Glutamatergic neuron (in vitro differentiated cells): ENCODE data around the gene ELOA2. TPM values are rescaled to one million over a fixed set of nuclear protein-coding genes. Genes with fewer than 3 reads are reported as not detected.

Experiments
- DNase-seq: peaks from one replicate; pipeline ENCODE4 v3.0.0; 2022
- H3K27ac Mint-ChIP-seq: one replicate; pipeline ENCODE4 v1.8.0; 2020; ENCODE audit warnings: mild to moderate bottlenecking, mixed read lengths, inconsistent platforms; ENCODE audit not compliant: unreplicated experiment
- H3K27me3 Mint-ChIP-seq: one replicate; pipeline ENCODE4 v1.8.0; 2020; ENCODE audit warnings: mild to moderate bottlenecking, moderate library complexity, mixed read lengths, inconsistent platforms; ENCODE audit not compliant: unreplicated experiment
- H3K36me3 Mint-ChIP-seq: one replicate; pipeline ENCODE4 v1.8.0; 2020; ENCODE audit warnings: mild to moderate bottlenecking, mixed read lengths, inconsistent platforms; ENCODE audit not compliant: unreplicated experiment
- H3K4me1 Mint-ChIP-seq: one replicate; pipeline ENCODE4 v1.8.0; 2020; ENCODE audit warnings: mild to moderate bottlenecking, low read depth, mixed read lengths, inconsistent platforms; ENCODE audit not compliant: unreplicated experiment
- H3K4me3 Mint-ChIP-seq: one replicate; pipeline ENCODE4 v1.8.0; 2020; ENCODE audit warnings: mild to moderate bottlenecking, mixed read lengths, inconsistent platforms; ENCODE audit not compliant: unreplicated experiment
- H3K9me3 Mint-ChIP-seq: one replicate; pipeline ENCODE4 v1.8.0; 2020; ENCODE audit warnings: mild to moderate bottlenecking, moderate library complexity, mixed read lengths, inconsistent platforms; ENCODE audit not compliant: unreplicated experiment
- CTCF ChIP-seq: fragments of 200-600 bp; sonication (generic); IDR thresholded peaks from one replicate; pipeline ENCODE4 v1.5.0; 2021; ENCODE audit not compliant: partially characterized antibody, unreplicated experiment
- long read RNA-seq: library from polyadenylated mRNA; unstranded; transcript quantifications from one replicate; pipeline ENCODE4 v2.0.0, GENCODE V29; 2020; ENCODE audit not compliant: unreplicated experiment
- total RNA-seq: library from RNA; stranded (reverse); fragmentation: NEBNext Ultra II Directional; extraction: Animal tissue kit (Norgen Biotek cat#: 25700); gene quantifications from one replicate; pipeline ENCODE4 v1.2.1, GENCODE V29; 2021; ENCODE audit not compliant: unreplicated experiment

Gene ELOA2
- not detected for total RNA-seq
- long read RNA-seq: 0 reads

DNA sequence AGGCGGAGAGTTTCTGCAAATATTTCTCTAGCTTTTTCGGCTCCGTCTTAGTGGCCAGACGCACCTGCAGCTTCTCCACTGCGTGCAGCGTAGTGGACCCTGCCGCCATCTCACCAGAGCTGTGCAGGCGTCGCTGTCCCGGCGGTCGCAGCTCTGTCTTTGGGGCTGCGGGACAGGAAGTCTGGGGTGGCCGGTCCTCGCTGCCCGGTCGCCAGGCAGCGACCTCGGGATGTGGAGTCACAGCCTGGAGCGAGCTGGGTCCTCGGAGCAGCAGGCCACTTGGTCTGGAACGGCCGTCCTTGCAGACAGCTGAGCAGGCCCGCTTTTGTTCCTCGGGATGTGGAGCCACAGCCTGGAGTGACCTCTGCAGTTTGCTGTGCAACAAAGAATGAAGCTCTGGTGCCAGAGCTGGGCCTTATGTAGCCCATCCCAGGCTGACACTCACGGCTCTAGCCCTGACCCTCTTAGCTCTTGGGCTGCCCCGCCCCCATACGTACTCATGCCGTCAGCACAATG is at the start of gene ELOA2:
Gene ELOA2, minus strand, starts transcription at position 466 of the 516 bp plus-strand sequence. Its CDS starts 357 bp downstream, at position 109.
- no peaks in the 10 kb centered on the region for H3K9me3 Mint-ChIP-seq
- DNase-seq: no peak
- H3K27ac Mint-ChIP-seq: no peak within 1 kb of the TSS

DNA sequence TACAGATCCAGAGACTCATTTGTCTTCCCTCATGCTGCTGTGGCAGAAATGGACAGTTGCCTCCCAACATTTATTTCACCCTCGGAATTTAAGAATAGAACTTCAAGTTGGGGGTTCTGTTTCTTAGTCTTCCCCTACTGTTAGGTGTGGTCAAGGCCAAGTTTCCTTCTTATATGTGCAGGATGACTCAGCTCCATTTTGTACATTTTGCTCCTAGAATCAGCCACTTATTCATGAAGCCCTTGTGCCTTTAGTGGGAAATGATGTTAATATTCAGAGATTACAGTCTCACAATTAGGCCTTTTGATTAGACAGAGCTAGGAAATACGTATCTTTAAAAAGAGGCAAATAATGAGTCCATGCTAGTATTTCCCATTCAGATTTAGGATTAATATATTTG is 46.2 kb upstream of the ELOA2 start:
- no peak for TF ChIP-seq CTCF
- Mint-ChIP-seq H3K4me3 (no peak overlapping the region), H3K27me3 (peaks cover 2% of the 10 kb centered on the region)

More for the DNA sequence above, at the start of gene ELOA2:
- Mint-ChIP-seq H3K4me1 (no peaks in the 10 kb centered on the region), H3K27me3 (no peaks in the 10 kb centered on the region), H3K36me3 (no peaks in the 10 kb centered on the region), H3K4me3 (peak within 1 kb of the TSS; percentile 17)
- no peak for TF ChIP-seq CTCF

GRCh38 chr18:47080872-47081271 is 45.5 kb upstream of the ELOA2 start:
- no peak for TF ChIP-seq CTCF
- H3K27ac Mint-ChIP-seq: no peak overlapping the region
- H3K4me3 Mint-ChIP-seq: no peak overlapping the region
- no peaks in the 10 kb centered on the region for H3K9me3 Mint-ChIP-seq
- H3K27me3 Mint-ChIP-seq: peaks cover 2% of the 10 kb centered on the region
- H3K36me3 Mint-ChIP-seq: no peaks in the 10 kb centered on the region
- no peaks in the 10 kb centered on the region for H3K4me1 Mint-ChIP-seq
- no peak for DNase-seq

More for the DNA sequence above, 46.2 kb upstream of the ELOA2 start:
- no peak overlapping the region for H3K27ac Mint-ChIP-seq
- no peaks in the 10 kb centered on the region for H3K36me3 Mint-ChIP-seq
- no peak for DNase-seq
- no peaks in the 10 kb centered on the region for H3K4me1 Mint-ChIP-seq
- no peaks in the 10 kb centered on the region for H3K9me3 Mint-ChIP-seq

DNA sequence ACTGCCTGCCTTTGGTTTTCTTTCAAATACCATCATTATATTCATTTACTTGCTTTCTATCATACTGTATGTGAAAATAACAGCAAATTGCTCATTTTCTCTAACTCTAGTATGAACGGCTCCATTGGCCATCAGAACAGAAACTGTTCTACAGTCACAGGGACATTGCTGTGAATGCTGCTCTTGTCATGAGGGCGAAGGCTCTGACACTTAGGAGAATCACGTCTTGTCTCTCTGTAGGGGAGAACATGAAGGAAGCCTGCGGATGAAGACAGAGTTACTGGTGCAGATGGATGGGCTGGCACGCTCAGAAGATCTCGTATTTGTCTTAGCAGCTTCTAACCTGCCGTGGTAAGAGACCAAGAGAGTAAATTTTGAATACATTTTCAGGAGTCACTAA is 41.7 kb upstream of the ELOA2 start:
- no peaks in the 10 kb centered on the region for H3K4me1 Mint-ChIP-seq
- no peak overlapping the region for H3K27ac Mint-ChIP-seq
- H3K36me3 Mint-ChIP-seq: no peaks in the 10 kb centered on the region
- no peak for DNase-seq
- no peaks in the 10 kb centered on the region for H3K27me3 Mint-ChIP-seq
- TF ChIP-seq CTCF: no peak
- H3K4me3 Mint-ChIP-seq: no peak overlapping the region
- no peaks in the 10 kb centered on the region for H3K9me3 Mint-ChIP-seq

DNA sequence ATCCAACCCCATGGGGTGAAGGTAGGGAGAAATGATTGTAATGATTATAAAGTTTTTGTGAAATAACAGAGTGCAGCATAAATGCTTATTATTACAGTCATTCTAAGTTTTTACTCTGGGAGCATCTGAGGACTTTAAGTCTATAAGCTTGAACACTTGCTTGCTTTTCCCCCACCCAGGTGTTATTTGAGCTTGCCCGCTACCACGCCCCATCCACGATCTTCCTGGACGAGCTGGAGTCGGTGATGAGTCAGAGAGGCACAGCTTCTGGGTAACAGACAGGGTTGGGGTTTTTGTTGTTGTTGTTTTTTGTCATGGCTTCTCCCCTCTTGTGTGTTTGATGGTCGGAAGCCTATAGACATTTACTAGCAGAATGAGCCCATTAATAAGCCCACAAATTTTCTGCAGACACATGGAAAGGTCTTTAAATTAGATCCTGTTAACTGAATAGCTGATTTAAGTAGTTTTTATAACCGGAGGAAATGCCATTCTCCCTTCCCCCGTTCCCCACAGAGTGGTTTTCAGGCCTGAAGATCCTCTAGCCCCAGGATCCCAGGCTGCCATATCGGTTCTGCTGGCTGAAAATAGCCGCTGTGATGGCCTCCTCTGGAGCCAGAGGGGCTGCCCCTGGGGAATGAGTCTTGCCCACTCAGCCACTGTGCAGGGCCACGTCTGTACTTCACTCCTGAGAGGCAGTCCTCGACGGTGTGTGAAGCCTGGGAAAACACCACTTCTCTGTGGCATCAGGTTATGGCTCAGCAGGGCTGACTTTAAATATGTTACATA is 39.9 kb upstream of the ELOA2 start:
- peak; percentile 37 for DNase-seq
- H3K4me1 Mint-ChIP-seq: no peaks in the 10 kb centered on the region
- H3K9me3 Mint-ChIP-seq: no peaks in the 10 kb centered on the region
- no peaks in the 10 kb centered on the region for H3K36me3 Mint-ChIP-seq
- no peaks in the 10 kb centered on the region for H3K27me3 Mint-ChIP-seq
- TF ChIP-seq CTCF: no peak
- no peak overlapping the region for H3K27ac Mint-ChIP-seq
- H3K4me3 Mint-ChIP-seq: no peak overlapping the region
